ENCODE results near the gene SLC22A31.

DNA sequence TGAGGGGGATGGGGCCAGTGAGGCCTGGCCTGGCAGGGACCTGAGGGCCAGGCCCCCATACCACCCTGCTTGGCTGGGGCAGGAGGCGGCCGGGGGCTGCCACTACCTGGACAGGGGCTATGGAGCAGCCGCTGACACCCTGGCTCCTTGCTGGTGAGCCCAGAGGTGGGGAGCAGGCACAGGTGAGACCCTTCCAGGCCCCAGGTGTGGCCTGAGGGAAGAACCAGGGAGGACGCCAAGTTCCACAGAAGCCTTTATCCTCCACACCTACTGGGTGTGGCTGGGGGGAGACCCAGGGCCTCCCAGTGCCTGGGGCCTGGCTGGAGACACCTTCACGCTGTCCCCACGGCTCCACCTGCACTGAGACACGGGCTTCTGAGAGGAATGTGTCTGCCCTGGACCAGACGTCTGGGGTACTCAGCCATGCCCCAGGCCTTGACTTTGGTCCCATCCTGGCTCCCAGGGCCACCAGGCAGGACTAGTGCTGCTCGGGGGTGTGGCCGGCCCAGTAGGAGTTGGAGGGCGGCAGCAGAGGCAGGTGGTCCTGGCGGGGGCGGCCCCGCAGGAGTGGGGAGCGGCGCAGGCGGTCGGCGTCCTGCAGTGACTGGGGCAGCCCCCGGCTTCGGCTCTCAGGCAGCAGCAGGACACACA lies 4.7 kb downstream of the SLC22A31 start:
- TF ChIP-seq EZH2phosphoT487 (IDR thresholded peaks at IDR 0.05; ENCODE audit: insufficient read depth, low read depth) (no peak), EZH2 (IDR thresholded peaks at IDR 0.05; ENCODE audit: insufficient read depth, poor library complexity, severe bottlenecking) (no peak)

Measured in GM23248 (cell line).